ENCODE measurements around the gene TTC9C. TPM values are rescaled to one million over a fixed set of nuclear protein-coding genes. Genes with fewer than 3 reads are reported as not detected.
"Not testable (repeated sequence)": the region's sequence is repeated elsewhere in the genome, so short reads cannot be mapped to it uniquely, and the experiment has no call there.

TTC9C gene
- total RNA-seq, 1 donor from 2014 or later, result 36.4 TPM

DNA sequence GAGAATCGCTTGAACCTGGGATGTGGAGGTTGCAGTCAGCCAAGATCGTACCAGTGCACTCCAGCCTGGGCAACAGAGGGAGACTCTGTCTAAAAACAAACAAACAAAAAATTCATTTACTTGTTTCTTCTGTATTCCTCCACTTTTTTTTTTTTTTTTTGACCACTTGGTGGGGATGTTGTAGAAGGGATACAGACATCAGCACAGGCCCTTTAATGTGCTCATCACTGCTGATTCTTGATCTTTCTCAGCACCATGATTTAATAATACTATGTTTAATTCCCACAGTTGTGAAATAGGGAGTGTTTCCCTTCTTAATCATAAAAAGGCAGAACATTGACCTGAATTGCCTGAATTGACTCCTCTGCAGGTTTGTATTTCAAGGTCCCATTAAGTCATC is 4.5 kb downstream of the TTC9C start:
- intact Hi-C loops (cut with micrococcal nuclease), result loop anchor here (1.0 kb wide), 1 partner anchor 20 kb away; no protein-coding TSS in a partner anchor
- no peaks in the 10 kb centered on the region for H3K9me3 Mint-ChIP-seq
- no peaks in the 10 kb centered on the region for H3K27me3 Mint-ChIP-seq (ENCODE audit: insufficient read depth)
- H3K4me3 Mint-ChIP-seq, result no peak overlapping the region
- DNase-seq (ENCODE audit: low spot score), result no peak
- H3K4me1 Mint-ChIP-seq (ENCODE audit: low read depth), result peaks cover 15% of the 10 kb centered on the region
- H3K27ac Mint-ChIP-seq, result peak overlapping the region; percentile 40
- H3K36me3 Mint-ChIP-seq (ENCODE audit: low read depth), result peaks cover 17% of the 10 kb centered on the region

DNA sequence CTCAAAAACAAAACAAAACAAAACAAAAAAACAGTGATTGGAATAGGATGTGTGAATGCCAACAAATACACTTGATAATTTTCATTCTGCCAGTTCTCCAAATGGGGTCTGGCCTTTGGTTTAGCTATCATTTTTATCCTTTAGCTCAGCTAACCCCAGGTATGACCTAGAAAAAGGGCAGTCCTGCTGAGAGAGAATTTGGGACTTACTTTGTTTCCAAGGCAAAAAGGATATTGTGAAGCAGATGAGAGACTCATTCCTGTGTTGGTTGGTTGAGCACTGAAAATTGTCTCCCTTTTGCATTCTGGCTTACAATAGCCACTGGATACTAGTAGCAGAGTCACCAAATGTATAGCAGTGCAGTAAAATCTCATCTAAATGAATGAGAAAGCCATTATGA is 8.9 kb downstream of the TTC9C start:
- intact Hi-C loops (cut with micrococcal nuclease), result no loop called here
- DNase-seq (ENCODE audit: low spot score), result no peak
- Mint-ChIP-seq H3K9me3 (no peaks in the 10 kb centered on the region), H3K4me3 (no peak overlapping the region), H3K27ac (no peak overlapping the region), H3K36me3 (ENCODE audit: low read depth) (peaks cover 22% of the 10 kb centered on the region), H3K4me1 (ENCODE audit: low read depth) (peaks cover 7% of the 10 kb centered on the region), H3K27me3 (ENCODE audit: insufficient read depth) (no peaks in the 10 kb centered on the region)

DNA sequence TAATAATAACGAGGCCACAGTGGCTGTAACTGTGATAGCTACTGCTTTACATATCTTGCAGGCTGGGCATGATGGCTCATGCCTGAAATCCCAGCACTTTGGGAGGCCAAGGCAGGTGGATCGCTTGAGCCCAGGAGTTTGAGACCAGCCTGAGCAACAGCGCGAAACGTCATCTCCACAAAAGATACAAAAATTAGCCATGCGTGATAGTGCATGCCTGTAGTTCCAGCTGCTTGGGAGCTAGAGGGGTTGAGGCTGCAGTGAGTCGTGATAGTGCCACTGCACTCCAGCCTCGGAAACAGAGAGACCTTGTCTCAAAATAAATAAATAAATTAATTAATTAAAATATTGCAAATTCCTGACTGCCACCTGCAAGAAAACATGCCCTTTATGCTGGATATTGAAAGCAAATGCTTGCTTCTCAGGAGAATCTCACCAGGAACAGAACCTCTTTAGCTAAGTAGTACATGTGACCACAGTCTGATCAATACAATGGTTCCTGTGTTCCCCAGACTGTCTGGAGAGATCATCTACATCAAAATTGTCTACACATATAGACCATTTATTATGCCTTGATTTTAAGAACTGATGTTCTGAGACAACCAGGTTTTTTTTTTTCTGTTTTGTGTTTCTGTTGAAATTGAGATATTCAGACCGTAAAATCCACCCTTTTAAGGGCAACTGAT is 19.3 kb downstream of the TTC9C start:
- H3K4me1 Mint-ChIP-seq (ENCODE audit: low read depth), result peaks cover 2% of the 10 kb centered on the region
- intact Hi-C loops (cut with micrococcal nuclease), result no loop called here
- no peak overlapping the region for H3K27ac Mint-ChIP-seq
- peaks cover 8% of the 10 kb centered on the region for H3K36me3 Mint-ChIP-seq (ENCODE audit: low read depth)
- H3K4me3 Mint-ChIP-seq, result no peak overlapping the region
- H3K9me3 Mint-ChIP-seq, result no peaks in the 10 kb centered on the region
- DNase-seq (ENCODE audit: low spot score), result no peak
- no peaks in the 10 kb centered on the region for H3K27me3 Mint-ChIP-seq (ENCODE audit: insufficient read depth)

DNA sequence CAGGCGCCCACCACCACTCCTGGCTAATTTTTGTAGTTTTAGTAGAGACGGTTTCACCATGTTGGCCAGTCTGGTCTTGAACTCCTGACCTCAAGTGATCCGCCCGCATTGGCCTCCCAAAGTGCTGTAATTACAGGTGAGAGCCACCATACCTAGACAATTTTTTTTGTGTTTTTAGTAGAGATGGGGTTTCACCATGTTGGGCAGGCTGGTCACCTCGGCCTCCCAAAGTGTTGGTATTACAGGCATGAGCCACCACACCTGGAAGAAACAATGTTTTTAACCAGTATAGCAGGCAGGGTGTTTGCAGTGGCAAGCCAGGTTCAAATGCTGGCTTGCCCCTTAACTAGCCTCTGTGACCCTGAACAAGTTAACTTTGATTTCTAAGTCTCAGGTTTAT is 21.6 kb downstream of the TTC9C start:
- H3K27ac Mint-ChIP-seq; H3K9me3 Mint-ChIP-seq; H3K4me3 Mint-ChIP-seq; H3K27me3 Mint-ChIP-seq (ENCODE audit: insufficient read depth); DNase-seq (ENCODE audit: low spot score); H3K36me3 Mint-ChIP-seq (ENCODE audit: low read depth): not testable (repeated sequence)
- intact Hi-C loops (cut with micrococcal nuclease), result loop anchor here (5.0 kb wide), 1 partner anchor 138 kb away; the partner anchor contains the start of genes EML3 and ROM1
- peaks cover 12% of the 10 kb centered on the region for H3K4me1 Mint-ChIP-seq (ENCODE audit: low read depth)

DNA sequence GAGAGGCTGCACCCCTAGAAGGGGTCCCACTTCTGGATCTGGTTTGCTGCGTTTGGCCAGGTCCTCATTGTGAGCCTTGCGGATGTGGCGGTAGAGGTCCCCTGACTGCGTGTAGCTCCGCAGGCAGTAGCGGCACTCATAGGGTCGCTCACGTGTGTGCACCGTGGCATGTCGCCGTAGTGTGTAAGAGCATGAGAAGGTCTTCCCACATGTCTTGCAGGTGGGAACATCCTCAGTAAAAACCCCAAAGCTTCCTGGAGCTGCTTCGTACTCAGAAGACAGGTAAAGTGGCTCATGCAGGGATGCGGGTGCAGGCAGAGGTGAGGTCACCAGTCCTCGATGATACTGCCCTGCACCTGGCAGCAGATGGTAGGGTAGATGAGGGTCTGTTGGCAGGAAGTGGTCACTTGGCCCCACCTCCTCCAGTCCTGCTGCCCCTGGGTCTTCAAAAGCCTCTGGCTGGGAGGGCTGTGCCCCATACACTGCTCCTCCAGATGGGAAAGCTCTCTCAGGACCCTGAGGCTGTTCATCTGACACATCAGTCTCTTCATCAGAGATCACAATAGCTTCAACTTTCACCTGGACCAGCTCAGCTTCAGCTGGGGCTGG is 24.0 kb downstream of the TTC9C start:
- no peaks in the 10 kb centered on the region for H3K9me3 Mint-ChIP-seq
- DNase-seq (ENCODE audit: low spot score), result no peak
- intact Hi-C loops (cut with micrococcal nuclease), result loop anchor here (5.0 kb wide), 1 partner anchor 140 kb away; the partner anchor contains the start of genes EML3 and ROM1
- peaks cover 12% of the 10 kb centered on the region for H3K4me1 Mint-ChIP-seq (ENCODE audit: low read depth)
- H3K27me3 Mint-ChIP-seq (ENCODE audit: insufficient read depth), result no peaks in the 10 kb centered on the region
- peaks cover 8% of the 10 kb centered on the region for H3K36me3 Mint-ChIP-seq (ENCODE audit: low read depth)
- H3K4me3 Mint-ChIP-seq, result peak overlapping the region; percentile 5
- H3K27ac Mint-ChIP-seq, result no peak overlapping the region

DNA sequence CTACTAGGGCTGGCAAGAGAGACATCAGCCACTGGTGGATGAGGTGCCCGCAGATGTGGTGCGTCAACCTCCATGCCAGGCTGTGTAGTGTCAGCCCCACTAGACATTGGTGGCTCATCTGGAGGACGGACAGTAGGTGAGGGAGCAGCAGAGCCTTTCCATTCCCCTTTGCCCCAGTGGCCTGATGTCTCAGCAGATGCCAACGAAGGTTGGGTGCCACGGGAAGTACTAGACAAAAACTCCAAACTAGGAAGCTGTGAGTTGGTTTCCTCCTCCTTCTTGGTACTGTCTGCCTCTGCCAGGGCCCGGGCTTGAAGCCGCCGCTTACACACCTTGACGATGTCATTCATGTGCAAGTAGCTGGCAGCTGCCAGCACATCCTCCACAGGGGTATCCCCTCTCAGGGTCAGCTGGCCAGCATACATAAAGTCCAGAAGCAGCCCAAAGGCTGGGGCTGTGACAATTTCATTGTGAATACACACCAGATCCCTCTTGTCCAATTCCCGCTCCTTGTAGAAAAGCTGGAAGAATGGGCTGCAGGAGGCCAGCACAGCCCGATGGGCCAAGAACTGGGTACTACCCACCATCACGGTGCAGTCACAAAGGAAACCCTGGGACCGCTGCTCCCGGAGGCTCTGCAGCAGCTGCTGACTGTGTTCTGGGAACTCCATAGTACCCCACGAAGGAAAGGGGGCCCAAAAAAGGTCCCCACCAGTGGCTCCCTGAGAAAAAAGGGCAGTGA is 24.9 kb downstream of the TTC9C start:
- no peak for DNase-seq (ENCODE audit: low spot score)
- H3K4me3 Mint-ChIP-seq, result peak overlapping the region; percentile 89
- peaks cover 12% of the 10 kb centered on the region for H3K4me1 Mint-ChIP-seq (ENCODE audit: low read depth)
- no peaks in the 10 kb centered on the region for H3K27me3 Mint-ChIP-seq (ENCODE audit: insufficient read depth)
- H3K36me3 Mint-ChIP-seq (ENCODE audit: low read depth), result peaks cover 8% of the 10 kb centered on the region
- peak overlapping the region; percentile 91 for H3K27ac Mint-ChIP-seq
- intact Hi-C loops (cut with micrococcal nuclease), result loop anchor here (1.0 to 5.0 kb wide), 6 partner anchors 8 to 141 kb away; partner anchors contain the start of genes EML3, GANAB, POLR2G and ROM1
- no peaks in the 10 kb centered on the region for H3K9me3 Mint-ChIP-seq

DNA sequence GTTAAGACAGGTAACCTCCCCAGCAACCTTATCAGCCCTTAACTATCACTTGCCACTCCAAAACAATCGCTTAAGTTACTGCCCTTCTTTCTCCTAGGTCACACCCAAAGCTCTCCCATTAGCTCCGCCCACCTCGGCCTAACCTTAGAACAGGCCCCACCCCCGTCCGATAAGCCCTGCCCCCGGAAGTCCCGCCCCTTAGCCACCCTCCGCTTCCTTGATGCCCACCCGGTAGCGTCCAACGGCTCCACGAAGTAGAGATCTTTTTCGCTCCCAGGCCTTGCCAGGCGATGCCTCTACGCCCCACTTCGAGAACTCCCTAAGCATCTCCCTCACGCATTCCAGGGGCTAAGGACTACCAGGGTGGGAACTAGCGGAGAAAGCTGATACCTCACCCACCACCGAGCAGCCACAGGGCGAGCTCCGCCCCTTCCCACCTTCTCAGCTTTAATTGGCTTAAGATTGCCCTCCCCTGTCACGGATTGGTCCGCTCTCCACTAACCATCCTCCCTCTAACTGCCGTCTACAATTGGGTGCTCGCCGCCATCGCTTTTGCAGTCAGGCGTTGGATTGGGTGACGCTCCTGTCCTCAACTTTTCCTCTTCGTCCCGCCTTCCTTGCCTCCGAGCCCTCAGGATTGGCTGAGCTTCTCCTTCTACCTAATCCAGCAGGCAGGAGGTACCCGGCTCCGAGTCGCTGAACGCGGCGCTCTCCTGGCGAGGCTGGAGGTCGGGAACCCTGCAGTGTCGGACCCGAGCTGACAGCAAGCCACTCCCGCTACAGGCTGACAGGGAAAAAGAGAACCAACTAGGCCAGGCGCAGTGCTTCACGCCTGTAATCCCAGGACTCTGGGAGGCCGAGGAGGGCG is 25.7 kb downstream of the TTC9C start, which contains the start of gene ZBTB3:
ZBTB3 (minus strand) TSS at position 425 of the 868 bp plus-strand sequence. CDS start 496 bp downstream, outside the sequence.
- H3K36me3 Mint-ChIP-seq (ENCODE audit: low read depth), result peaks cover 6% of the 10 kb centered on the region
- peak within 1 kb of the TSS; percentile 89 for H3K4me3 Mint-ChIP-seq
- H3K27ac Mint-ChIP-seq, result peak within 1 kb of the TSS; percentile 91
- intact Hi-C loops (cut with micrococcal nuclease), result loop anchor here (1.0 to 5.0 kb wide), 10 partner anchors 7 to 142 kb away; partner anchors contain the start of genes EML3, GANAB, POLR2G and ROM1
- peaks cover 12% of the 10 kb centered on the region for H3K4me1 Mint-ChIP-seq (ENCODE audit: low read depth)
- H3K9me3 Mint-ChIP-seq, result no peaks in the 10 kb centered on the region
- peak; percentile 95 for DNase-seq (ENCODE audit: low spot score)
- no peaks in the 10 kb centered on the region for H3K27me3 Mint-ChIP-seq (ENCODE audit: insufficient read depth)

DNA sequence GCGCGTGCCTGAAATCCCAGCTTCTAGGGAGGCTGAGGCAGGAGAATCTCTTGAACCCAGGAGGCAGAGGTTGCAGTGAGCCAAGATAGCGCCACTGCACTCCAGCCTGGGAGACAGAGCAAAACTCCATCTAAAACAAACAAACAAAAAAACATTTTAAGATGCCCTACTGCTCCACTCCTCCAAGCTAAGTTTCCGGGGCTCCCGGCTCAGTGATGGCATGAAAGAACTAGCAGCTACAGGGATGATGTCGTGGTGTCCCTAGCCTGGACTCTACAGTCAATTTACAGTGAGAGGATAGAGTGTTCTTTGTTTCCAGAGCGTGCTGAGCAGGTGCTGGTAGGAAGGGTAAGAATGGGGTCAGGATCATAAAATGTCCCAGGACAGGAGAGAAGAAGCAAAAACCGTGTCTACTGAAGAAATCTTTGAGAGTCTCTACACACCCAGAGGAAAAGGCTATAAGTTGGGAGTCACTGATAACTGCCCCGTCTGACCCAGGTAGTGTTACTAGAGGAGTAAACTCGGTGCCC is 26.9 kb downstream of the TTC9C start:
- Mint-ChIP-seq H3K27me3 (ENCODE audit: insufficient read depth) (no peaks in the 10 kb centered on the region), H3K36me3 (ENCODE audit: low read depth) (peaks cover 3% of the 10 kb centered on the region), H3K27ac (no peak overlapping the region), H3K4me3 (peak overlapping the region; percentile 89), H3K9me3 (no peaks in the 10 kb centered on the region), H3K4me1 (ENCODE audit: low read depth) (peaks cover 12% of the 10 kb centered on the region)
- intact Hi-C loops (cut with micrococcal nuclease), result no loop called here
- no peak for DNase-seq (ENCODE audit: low spot score)

DNA sequence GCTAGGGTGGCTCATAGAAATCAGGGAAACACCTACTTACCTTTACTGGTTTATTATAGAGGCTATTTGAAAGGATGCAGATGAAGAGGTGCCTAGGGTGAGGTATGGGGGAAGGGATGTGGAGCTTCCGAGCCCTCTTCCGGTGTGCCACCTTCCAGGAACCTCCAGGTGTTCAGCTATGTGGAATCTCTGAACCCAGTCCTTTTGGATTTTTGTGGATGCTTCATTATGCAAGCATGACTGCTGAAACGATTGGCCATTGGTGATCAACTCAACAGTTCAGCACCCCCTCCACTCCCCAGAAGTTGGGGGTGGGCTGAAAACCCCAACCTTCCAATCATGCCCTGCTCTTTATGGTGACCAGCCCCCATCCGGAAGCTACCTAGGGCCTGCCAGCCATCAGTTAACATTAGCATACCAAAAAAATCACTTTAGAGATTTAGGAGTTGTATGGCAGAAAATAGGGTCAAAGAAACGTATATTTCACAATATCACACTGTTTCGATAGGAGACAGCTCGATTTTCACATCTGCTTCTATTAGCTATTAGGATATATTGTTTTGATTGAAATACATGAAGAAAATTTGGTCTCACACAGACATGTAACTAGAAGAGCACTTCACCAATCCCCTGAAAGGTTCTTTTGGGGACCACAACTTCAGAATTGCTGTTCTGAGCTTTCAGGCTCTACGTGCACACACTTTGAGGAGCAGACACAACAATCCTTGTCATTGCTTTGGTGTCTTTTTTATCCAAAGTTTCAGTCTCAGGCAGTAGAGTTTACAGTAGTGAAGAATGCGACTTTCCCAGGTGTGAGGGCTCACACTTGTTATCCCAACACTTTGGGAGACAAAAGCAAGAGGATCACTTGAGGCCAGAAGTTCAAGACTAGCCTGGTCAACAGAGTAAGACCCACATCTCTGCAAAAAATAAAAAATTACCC is 29.8 kb downstream of the TTC9C start:
- no peak for DNase-seq (ENCODE audit: low spot score)
- H3K27me3 Mint-ChIP-seq (ENCODE audit: insufficient read depth), result no peaks in the 10 kb centered on the region
- H3K4me1 Mint-ChIP-seq (ENCODE audit: low read depth), result peaks cover 23% of the 10 kb centered on the region
- no peaks in the 10 kb centered on the region for H3K9me3 Mint-ChIP-seq
- peaks cover 5% of the 10 kb centered on the region for H3K36me3 Mint-ChIP-seq (ENCODE audit: low read depth)
- intact Hi-C loops (cut with micrococcal nuclease), result no loop called here
- H3K27ac Mint-ChIP-seq, result no peak overlapping the region
- no peak overlapping the region for H3K4me3 Mint-ChIP-seq

DNA sequence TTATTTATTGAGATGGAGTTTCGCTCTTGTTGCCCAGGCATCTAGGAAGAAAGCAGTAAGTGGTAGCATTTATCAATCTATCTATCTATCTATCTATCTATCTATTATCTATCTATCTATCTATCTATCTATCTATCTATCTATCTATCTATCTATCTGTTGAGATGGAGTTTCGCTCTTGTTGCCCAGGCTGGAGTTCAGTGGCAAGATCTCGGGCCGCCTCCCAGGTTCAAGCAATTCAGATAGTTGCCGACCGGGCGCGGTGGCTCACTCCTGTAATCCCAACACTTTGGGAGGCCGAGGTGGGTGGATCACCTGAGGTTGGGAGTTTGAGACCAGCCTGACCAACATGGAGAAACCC is 32.6 kb downstream of the TTC9C start:
- Mint-ChIP-seq H3K27ac (peak overlapping the region; percentile 94), H3K4me3 (peak overlapping the region; percentile 95), H3K4me1 (ENCODE audit: low read depth) (peaks cover 18% of the 10 kb centered on the region)
- not testable (repeated sequence) for H3K9me3 Mint-ChIP-seq; H3K36me3 Mint-ChIP-seq (ENCODE audit: low read depth); DNase-seq (ENCODE audit: low spot score); H3K27me3 Mint-ChIP-seq (ENCODE audit: insufficient read depth)
- intact Hi-C loops (cut with micrococcal nuclease), result loop anchor here (1.0 kb wide), 8 partner anchors 8 to 95 kb away; partner anchors contain the start of genes NXF1, STX5, TAF6L and TEX54

DNA sequence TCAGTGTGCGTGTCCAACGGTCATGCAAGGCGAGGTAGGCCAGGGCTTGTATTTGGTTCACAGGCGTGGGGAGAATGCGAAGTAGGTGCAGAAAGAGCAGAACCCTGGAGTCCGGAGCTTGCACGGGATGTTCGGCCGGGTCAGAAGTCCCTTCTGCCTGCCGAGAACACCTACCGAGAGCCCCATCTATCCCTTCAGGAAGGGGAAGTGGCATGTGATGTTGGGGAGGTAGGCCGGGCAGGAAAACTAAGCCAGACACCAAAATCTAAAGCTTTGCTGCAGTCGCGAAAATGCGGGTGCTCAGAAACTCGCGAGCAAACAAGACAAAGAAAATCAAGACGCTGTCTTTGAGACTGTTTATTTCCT is 42.5 kb downstream of the TTC9C start:
- peaks cover 30% of the 10 kb centered on the region for H3K4me1 Mint-ChIP-seq (ENCODE audit: low read depth)
- intact Hi-C loops (cut with micrococcal nuclease), result loop anchor here (1.0 to 5.0 kb wide), 14 partner anchors 9 to 912 kb away; partner anchors contain the start of genes GANAB, MTA2, NXF1 and POLR2G
- no peaks in the 10 kb centered on the region for H3K27me3 Mint-ChIP-seq (ENCODE audit: insufficient read depth)
- peaks cover 13% of the 10 kb centered on the region for H3K36me3 Mint-ChIP-seq (ENCODE audit: low read depth)
- DNase-seq (ENCODE audit: low spot score), result no peak
- no peaks in the 10 kb centered on the region for H3K9me3 Mint-ChIP-seq
- peak overlapping the region; percentile 91 for H3K27ac Mint-ChIP-seq
- peak overlapping the region; percentile 89 for H3K4me3 Mint-ChIP-seq

All from activated T-helper 1 cell treated with anti-CD3 and anti-CD28 coated beads, Interleukin-12 subunit alpha, Interleukin-12 subunit beta, Interleukin-2, Interleukin-4 antibody, amounts not matched to agents 30 ng/mL and 10 ng/mL and 1 ng/mL, durations not matched to agents 14 hours and 24 hours and 36 hours (primary cell).